Chondrocyte (in vitro differentiated cells): ENCODE data around the gene EHMT1. TPM values are rescaled to one million over a fixed set of nuclear protein-coding genes. Genes with fewer than 3 reads are reported as not detected.

Experiments
- DNase-seq: peaks from one replicate; pipeline ENCODE4 v3.0.0; 2021; ENCODE audit warnings: mixed read lengths, low spot score
- H3K27ac Mint-ChIP-seq: one replicate; pipeline ENCODE4 v1.8.0; 2021; ENCODE audit warnings: mild to moderate bottlenecking, moderate library complexity, mixed read lengths; ENCODE audit not compliant: unreplicated experiment
- H3K27me3 Mint-ChIP-seq: 2 replicates; pipeline ENCODE4 v1.8.0; 2021; ENCODE audit warnings: low read depth, mixed read lengths
- H3K36me3 Mint-ChIP-seq: 2 replicates; pipeline ENCODE4 v1.8.0; 2021; ENCODE audit warnings: low read depth, mixed read lengths
- H3K4me1 Mint-ChIP-seq: 2 replicates; pipeline ENCODE4 v1.8.0; 2021; ENCODE audit warnings: low read depth, mild to moderate bottlenecking, mixed read lengths
- H3K4me3 Mint-ChIP-seq: one replicate; pipeline ENCODE4 v1.8.0; 2021; ENCODE audit warnings: mild to moderate bottlenecking, moderate library complexity, mixed read lengths; ENCODE audit not compliant: unreplicated experiment
- H3K9me3 Mint-ChIP-seq: 2 replicates; pipeline ENCODE4 v1.8.0; 2021; ENCODE audit warnings: low read depth, mixed read lengths
- total RNA-seq: library from RNA; stranded (reverse); gene quantifications from 3 replicates; pipeline ENCODE4 v1.2.1, GENCODE V29; 2021
- TF ChIP-seq, protein P1 (sequence below): fragments of 200-600 bp; sonication (generic); IDR thresholded peaks from 2 replicates; pipeline ENCODE4 v1.5.0; 2021; ENCODE audit warnings: antibody characterized with exemption, mild to moderate bottlenecking, moderate library complexity

The EHMT1 gene
- total RNA-seq, 1 donor from 2014 or later, result 61.0 TPM

DNA sequence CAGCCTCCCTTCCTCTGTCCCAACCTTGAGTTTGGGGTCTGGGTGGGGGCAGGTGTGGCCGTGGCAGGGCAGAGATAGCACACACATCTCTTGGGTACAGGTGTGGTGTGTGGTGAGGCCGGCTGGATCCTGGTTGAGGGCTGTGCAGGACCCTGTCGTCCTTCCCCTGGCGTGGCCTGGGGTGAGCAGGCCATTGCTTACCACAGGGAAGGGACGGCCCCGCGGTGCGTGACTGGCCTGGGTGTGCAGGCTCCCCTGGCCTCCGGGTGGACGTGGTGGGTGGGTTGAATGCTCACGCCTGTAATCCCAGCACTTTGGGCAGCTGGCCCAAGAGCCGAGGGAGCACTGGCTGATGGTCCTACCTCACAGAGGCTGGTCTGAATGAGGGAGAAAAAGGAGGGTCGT, 12.1 kb upstream of the EHMT1 start:
- no peak for DNase-seq
- peaks cover 28% of the 10 kb centered on the region for H3K4me1 Mint-ChIP-seq
- H3K27me3 Mint-ChIP-seq, result no peaks in the 10 kb centered on the region
- TF ChIP-seq, protein P1, sequence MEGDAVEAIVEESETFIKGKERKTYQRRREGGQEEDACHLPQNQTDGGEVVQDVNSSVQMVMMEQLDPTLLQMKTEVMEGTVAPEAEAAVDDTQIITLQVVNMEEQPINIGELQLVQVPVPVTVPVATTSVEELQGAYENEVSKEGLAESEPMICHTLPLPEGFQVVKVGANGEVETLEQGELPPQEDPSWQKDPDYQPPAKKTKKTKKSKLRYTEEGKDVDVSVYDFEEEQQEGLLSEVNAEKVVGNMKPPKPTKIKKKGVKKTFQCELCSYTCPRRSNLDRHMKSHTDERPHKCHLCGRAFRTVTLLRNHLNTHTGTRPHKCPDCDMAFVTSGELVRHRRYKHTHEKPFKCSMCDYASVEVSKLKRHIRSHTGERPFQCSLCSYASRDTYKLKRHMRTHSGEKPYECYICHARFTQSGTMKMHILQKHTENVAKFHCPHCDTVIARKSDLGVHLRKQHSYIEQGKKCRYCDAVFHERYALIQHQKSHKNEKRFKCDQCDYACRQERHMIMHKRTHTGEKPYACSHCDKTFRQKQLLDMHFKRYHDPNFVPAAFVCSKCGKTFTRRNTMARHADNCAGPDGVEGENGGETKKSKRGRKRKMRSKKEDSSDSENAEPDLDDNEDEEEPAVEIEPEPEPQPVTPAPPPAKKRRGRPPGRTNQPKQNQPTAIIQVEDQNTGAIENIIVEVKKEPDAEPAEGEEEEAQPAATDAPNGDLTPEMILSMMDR, result no peak
- no peaks in the 10 kb centered on the region for H3K9me3 Mint-ChIP-seq
- no peak overlapping the region for H3K27ac Mint-ChIP-seq
- H3K4me3 Mint-ChIP-seq, result peak overlapping the region; percentile 66
- H3K36me3 Mint-ChIP-seq, result no peaks in the 10 kb centered on the region

DNA sequence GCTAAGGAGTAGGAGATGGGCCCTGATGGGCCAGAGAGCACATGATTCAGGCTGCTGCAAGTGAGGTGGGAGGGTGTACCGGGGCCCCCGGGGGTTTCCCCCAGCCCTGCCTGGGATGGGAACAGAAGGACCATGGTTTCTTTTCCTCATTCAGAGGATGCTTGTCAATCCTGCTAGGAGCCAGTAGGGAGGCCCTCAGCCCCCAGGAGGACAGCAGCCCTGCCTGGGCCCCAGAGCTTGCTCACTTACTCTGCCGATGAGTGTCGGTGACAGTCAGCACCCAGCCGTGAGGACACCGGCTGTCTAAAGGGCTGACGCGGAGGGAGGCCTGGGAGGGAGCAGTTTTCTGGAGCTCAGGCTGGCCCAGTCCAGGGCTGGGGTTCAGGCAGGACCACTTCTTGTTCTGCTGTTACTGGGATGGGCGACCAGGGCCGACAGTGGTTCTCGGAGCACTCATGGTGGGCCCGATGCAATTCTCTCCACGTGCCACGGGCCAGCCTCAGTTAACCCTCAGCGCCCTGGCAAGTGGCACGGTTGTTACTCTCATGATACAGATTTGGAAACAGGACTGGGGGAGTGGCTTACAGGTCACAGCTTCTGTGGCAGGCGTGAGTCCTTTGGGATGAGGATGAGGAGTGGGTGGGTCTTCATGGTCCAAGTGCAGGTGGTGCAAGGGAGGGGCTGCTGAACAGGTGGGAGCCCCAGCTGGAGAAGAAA, 11.5 kb upstream of the EHMT1 start:
- no peaks in the 10 kb centered on the region for H3K9me3 Mint-ChIP-seq
- TF ChIP-seq, protein P1, result no peak
- no peaks in the 10 kb centered on the region for H3K36me3 Mint-ChIP-seq
- H3K4me3 Mint-ChIP-seq, result peak overlapping the region; percentile 66
- no peak overlapping the region for H3K27ac Mint-ChIP-seq
- H3K4me1 Mint-ChIP-seq, result peaks cover 33% of the 10 kb centered on the region
- DNase-seq, result no peak
- H3K27me3 Mint-ChIP-seq, result no peaks in the 10 kb centered on the region

DNA sequence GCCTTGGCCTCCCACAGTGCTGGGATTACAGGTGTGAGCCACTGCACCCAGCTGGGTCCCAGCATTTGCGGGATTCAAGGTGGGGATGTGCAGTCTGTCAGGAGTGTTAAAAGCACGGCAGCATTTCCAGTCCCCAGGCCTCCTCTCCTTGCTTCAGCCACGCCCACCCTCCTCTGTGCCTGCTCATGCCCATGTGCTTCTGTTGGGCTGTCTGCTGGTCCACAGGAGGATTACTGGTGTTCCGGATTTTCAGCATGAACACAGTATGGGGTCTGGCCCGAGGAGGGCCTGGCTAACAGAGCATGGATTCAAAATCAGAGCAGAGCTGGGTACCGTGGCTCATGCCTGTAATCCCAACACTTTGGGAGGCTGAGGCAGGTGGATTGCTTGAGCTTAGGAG, 7.9 kb upstream of the EHMT1 start:
- H3K36me3 Mint-ChIP-seq, result peaks cover 2% of the 10 kb centered on the region
- H3K4me3 Mint-ChIP-seq, result no peak overlapping the region
- no peaks in the 10 kb centered on the region for H3K27me3 Mint-ChIP-seq
- H3K4me1 Mint-ChIP-seq, result peaks cover 39% of the 10 kb centered on the region
- no peaks in the 10 kb centered on the region for H3K9me3 Mint-ChIP-seq
- TF ChIP-seq, protein P1, result no peak
- DNase-seq, result no peak
- H3K27ac Mint-ChIP-seq, result no peak overlapping the region

DNA sequence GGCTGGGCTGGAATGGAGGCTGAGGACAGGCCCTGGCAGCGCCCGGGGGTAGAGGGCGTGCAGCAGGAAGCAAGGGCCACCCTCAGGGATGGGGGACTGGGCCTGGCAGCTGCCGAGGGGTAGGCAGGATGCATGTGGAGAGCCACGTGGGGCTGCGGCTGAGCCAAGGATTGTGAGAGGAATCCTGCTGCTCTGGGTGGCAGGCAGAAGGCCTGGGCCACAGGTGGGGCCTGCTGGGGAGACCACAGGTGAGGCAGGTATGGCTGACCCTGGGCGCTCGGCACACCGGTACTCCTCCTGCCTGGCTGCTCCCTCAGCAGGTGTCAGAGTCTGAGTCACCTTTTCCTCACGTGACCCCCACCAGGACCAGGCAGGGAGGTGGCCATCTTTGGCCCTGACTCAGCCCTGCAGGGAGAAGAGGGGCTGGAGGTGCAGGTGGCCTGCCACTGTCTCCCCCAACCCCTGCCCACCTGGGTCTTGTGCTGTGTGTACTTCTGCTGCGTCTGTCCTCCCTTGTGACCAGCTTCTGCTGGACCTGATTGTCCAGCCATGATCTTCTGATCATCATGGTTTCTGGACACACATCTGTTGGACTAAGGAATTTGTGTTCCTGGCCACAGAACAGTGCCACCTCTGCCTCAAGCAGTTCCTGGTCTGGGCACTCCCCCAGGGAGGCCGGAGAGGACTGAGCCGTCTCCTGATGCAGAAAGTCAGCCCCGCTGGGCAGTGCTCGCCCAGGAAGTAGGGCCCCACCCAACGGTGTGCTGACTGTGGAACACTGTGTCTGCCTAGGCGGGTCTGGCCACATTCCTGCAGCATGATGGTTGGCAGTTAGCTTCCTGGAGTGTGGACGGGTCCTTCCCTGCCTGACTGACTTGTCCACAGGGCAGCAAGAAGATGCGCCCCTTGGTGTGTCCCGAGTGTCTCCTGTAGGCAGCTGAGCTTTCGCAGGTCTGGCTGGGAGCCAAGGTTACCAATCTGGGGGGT, 6.9 kb upstream of the EHMT1 start:
- DNase-seq, result peak; percentile 94
- Mint-ChIP-seq H3K4me1 (peaks cover 33% of the 10 kb centered on the region), H3K27ac (peak overlapping the region; percentile 89), H3K27me3 (no peaks in the 10 kb centered on the region), H3K9me3 (no peaks in the 10 kb centered on the region), H3K4me3 (peak overlapping the region; percentile 9), H3K36me3 (peaks cover 2% of the 10 kb centered on the region)
- TF ChIP-seq, protein P1, result no peak

DNA sequence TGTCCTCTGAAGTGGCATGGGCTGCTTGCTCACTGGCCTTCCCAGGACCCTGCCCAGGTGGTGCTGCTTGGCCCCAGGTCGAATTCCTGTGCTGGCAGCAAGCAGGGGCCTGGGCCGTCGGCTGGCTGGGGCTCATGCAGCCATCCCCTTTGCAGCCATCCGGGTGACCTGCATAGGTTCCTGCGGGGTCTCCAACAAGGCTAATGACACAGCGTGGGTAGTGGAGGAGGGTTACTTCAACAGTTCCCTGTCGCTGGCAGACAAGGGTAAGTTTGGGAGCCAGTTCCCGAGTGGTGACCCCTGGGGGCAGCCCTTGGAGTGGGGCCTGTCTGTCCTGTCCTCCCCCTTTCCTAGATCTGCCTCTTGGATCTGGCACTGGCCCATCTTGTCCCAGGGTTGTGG, 6.1 kb upstream of the EHMT1 start:
- Mint-ChIP-seq H3K27ac (peak overlapping the region; percentile 89), H3K4me3 (no peak overlapping the region), H3K9me3 (no peaks in the 10 kb centered on the region), H3K4me1 (peaks cover 32% of the 10 kb centered on the region), H3K36me3 (peaks cover 2% of the 10 kb centered on the region), H3K27me3 (no peaks in the 10 kb centered on the region)
- DNase-seq, result no peak
- TF ChIP-seq, protein P1, result no peak
